Lung (tissue), 12 donors: ENCODE data around the gene BCAT1. TPM values are rescaled to one million over a fixed set of nuclear protein-coding genes. Genes with fewer than 3 reads are reported as not detected.

Source experiments
- ATAC-seq: fragments of 200-7000 bp; cut with Tn5 transposase; one replicate; pipeline ENCODE4 v1.9.1; 2020; ENCODE audit warnings: moderate number of reproducible peaks; ENCODE audit not compliant: insufficient read depth, low FRiP score
- DNase-seq, 3 donors: peaks; one replicate each; pipeline ENCODE4 v3.0.0-alpha.2; 2013 to 2017
- H3K27ac ChIP-seq, 2 donors: one replicate each; pipeline ENCODE4 v1.5.1; 2013; ENCODE audit warnings: mild to moderate bottlenecking in 2 of 2, moderate library complexity in 2 of 2, control low read depth in 1 of 2, inconsistent platforms in 1 of 2, low read depth in 1 of 2, low read length in 1 of 2
- H3K27me3 ChIP-seq, 3 donors: one replicate each; pipeline ENCODE4 v1.5.1; 2013; ENCODE audit warnings: low read length in 2 of 3; ENCODE audit not compliant: control insufficient read depth in 3 of 3, insufficient read depth in 3 of 3
- H3K36me3 ChIP-seq, 4 donors: one replicate each; pipeline ENCODE4 v1.5.1; 2013; ENCODE audit warnings: low read length in 4 of 4, mild to moderate bottlenecking in 1 of 4, moderate library complexity in 1 of 4; ENCODE audit not compliant: control insufficient read depth in 4 of 4, insufficient read depth in 4 of 4
- H3K4me1 ChIP-seq, 5 donors: one replicate each; pipeline ENCODE4 v1.5.1; 2013; ENCODE audit warnings: low read length in 5 of 5, mild to moderate bottlenecking in 2 of 5, moderate library complexity in 1 of 5; ENCODE audit not compliant: control insufficient read depth in 5 of 5, insufficient read depth in 5 of 5
- H3K4me3 ChIP-seq: one replicate; pipeline ENCODE4 v1.5.1; 2013; ENCODE audit warnings: mild to moderate bottlenecking, control low read depth, moderate library complexity
- H3K9ac ChIP-seq, 2 donors: one replicate each; pipeline ENCODE4 v1.5.1; 2013; ENCODE audit warnings: low read length in 2 of 2, control low read depth in 1 of 2; ENCODE audit not compliant: insufficient read depth in 1 of 2
- H3K9me3 ChIP-seq, 4 donors: one replicate each; pipeline ENCODE4 v1.5.1; 2013; ENCODE audit warnings: low read length in 3 of 4, mild to moderate bottlenecking in 1 of 4, moderate library complexity in 1 of 4; ENCODE audit not compliant: control insufficient read depth in 4 of 4, insufficient read depth in 3 of 4
- WGBS, 2 donors: extraction: QIAGEN DNeasy Blood & Tissue Kit; methylation state at CpG; one replicate each; pipeline ENCODE4 v1.1.7; 2013; 5-methylcytosine and 5-hydroxymethylcytosine counted together
- polyA plus RNA-seq, 2 donors: library from polyadenylated mRNA; stranded (reverse); fragments of 200-250 nt; gene quantifications; one replicate each; pipeline ENCODE4 v1.2.1, GENCODE V29; 2013
- total RNA-seq, 2 donors: library from RNA; depleted of rRNA in 1 of 2; stranded (reverse); fragments of >200 nt in 1 of 2; gene quantifications; one replicate each; pipeline ENCODE4 v1.2.1, GENCODE V29; 2014 to 2021
- TF ChIP-seq, protein P1 (sequence below): IDR thresholded peaks from 2 replicates; pipeline ENCODE4 v1.5.1; 2012; ENCODE audit warnings: mild to moderate bottlenecking; ENCODE audit errors: control extremely low read depth, extremely low read depth
- donor health status: control.
- donor health status: control.
- donor health status: Bipolar disorder and iron deficiency.
- donor health status: healthy.
- donor health status: DM: yes; HTN: yes; CAD: no.

BCAT1 gene
- total and polyA plus RNA-seq, 4 donors = 11.7 to 94.9 (median 40.9) TPM

DNA sequence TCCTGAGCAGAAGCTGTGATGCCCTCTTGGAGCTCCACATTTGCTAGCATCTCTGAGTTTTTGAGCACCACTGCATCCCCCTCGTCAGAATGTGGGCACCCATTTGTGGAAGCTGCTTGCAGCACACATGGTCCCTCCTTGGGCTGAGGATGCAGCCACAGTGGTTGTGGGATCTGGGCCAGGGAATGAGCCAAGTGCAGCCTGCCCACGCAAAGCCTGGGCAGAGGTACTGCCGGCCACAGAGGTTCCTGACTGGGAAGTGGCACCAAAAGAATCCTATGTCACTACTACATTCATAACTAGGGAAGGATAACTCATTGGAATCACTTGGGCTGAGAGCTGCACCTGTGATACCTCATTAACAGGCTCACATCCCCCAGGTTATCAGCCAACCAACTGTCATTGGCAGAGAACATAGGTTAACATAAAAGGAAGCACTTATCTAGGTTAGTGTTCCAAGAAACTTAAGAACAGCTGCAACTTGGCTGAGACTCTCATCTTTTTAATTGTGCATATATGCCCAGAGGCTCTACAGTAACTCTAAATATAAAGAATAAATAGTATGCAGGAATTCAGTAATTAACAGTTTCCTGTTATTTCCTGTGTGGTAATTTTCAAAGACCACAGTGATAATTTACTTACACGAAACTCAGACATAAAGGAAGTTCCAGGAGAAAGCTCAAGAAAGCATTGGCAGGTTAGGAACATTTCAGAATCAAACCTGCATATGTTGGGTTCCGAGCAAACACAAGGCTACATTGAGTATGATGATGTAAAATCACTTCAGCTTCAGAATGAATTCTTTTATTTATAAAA is 145.3 kb downstream of the BCAT1 start:
- no peaks in the 10 kb centered on the region for H3K27me3 ChIP-seq
- ATAC-seq = no peak
- H3K4me1 ChIP-seq = no peaks in the 10 kb centered on the region
- no peak overlapping the region for H3K27ac ChIP-seq
- peaks cover 0 to 3% (median 1%) of the 10 kb centered on the region in 4 donors for H3K9me3 ChIP-seq
- DNase-seq = no peak
- H3K9ac ChIP-seq = no peak overlapping the region
- WGBS, 2 donors = 31 to 54% methylated on average over 5 of the region's 5 CpGs
- no peak overlapping the region for H3K4me3 ChIP-seq
- TF ChIP-seq, protein P1, sequence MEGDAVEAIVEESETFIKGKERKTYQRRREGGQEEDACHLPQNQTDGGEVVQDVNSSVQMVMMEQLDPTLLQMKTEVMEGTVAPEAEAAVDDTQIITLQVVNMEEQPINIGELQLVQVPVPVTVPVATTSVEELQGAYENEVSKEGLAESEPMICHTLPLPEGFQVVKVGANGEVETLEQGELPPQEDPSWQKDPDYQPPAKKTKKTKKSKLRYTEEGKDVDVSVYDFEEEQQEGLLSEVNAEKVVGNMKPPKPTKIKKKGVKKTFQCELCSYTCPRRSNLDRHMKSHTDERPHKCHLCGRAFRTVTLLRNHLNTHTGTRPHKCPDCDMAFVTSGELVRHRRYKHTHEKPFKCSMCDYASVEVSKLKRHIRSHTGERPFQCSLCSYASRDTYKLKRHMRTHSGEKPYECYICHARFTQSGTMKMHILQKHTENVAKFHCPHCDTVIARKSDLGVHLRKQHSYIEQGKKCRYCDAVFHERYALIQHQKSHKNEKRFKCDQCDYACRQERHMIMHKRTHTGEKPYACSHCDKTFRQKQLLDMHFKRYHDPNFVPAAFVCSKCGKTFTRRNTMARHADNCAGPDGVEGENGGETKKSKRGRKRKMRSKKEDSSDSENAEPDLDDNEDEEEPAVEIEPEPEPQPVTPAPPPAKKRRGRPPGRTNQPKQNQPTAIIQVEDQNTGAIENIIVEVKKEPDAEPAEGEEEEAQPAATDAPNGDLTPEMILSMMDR = no peak
- no peaks in the 10 kb centered on the region for H3K36me3 ChIP-seq

DNA sequence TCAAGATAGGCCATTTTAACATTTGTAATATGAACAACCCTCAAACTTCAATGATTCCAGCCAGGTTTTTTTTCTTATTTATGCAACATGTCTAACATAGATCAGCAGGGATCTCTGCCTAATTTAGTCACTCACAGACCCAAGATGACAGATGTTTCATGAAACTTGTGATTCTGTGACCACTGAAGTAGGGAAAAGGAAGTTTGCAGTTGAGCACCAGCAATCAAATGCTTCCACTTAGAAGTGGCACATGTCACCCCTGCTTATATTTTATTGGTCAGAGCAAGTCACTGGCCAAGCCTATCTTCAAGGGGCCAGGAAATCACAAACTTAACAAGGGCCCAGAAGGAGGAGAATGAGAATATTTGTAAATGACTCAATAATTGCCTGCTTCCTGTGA is 150.6 kb downstream of the BCAT1 start:
- peaks cover 0 to under 1% (median 0%) of the 10 kb centered on the region in 5 donors for H3K4me1 ChIP-seq
- DNase-seq (no peak), ATAC-seq (no peak)
- no peaks in the 10 kb centered on the region for H3K36me3 ChIP-seq
- no peak overlapping the region for H3K9ac ChIP-seq
- H3K27ac ChIP-seq = no peak overlapping the region
- no peaks in the 10 kb centered on the region for H3K27me3 ChIP-seq
- H3K9me3 ChIP-seq = peaks cover 0 to 3% (median 0%) of the 10 kb centered on the region in 4 donors
- TF ChIP-seq, protein P1 = no peak
- H3K4me3 ChIP-seq = no peak overlapping the region

DNA sequence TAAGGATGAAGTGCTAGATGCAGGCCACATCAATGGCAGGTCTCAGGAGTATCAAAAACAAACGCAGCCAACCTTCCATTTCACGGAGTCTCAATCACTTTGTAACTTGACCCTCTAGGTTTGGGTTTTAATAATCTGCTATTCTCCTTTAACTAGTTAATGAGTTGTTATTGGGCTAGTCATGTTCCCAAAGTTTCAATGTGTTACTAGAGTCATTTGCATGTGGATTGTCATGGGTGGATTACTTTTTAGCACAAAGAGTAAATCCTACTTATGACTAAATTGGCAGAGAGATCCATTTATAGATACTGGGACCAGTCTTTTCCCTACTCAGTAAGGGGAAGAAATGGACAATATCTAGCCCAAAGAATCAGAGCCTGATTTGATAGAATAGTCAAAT is 151.0 kb downstream of the BCAT1 start:
- no peak for DNase-seq
- Histone ChIP-seq H3K9ac (no peak overlapping the region), H3K27ac (no peak overlapping the region), H3K4me3 (no peak overlapping the region), H3K27me3 (no peaks in the 10 kb centered on the region), H3K4me1 (peaks cover 0 to 4% (median 0%) of the 10 kb centered on the region in 5 donors), H3K36me3 (no peaks in the 10 kb centered on the region), H3K9me3 (no peaks in the 10 kb centered on the region)
- TF ChIP-seq, protein P1 = no peak
- no peak for ATAC-seq
- WGBS, 2 donors = 88 to 95% methylated on average over 2 of the region's 2 CpGs
